ENCODE data around the gene KRTAP9-9.
"Not testable (repeated sequence)": the region's sequence is repeated elsewhere in the genome, so short reads cannot be mapped to it uniquely, and the experiment has no call there.

KRTAP9-9 gene

DNA sequence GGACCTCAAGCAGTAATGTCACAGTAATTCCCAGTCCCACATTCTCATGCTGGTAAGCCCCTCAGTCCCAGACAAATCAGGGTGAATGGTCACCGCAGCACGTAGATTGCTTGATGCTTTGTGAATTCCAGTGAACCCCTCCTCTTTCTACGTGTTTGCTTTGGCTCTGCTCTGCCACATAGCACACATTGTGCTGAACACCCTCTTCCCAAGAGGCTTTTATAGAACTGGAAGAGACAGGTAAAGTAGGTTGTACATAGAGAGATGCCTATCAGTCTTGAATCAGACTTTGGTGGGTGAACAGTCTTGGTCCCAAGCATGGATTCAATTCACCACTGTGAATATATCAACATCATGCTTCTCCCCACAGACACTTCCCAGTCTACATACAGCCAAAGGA lies 9.4 kb downstream of the KRTAP9-9 start:
- no peak for DNase-seq (ENCODE audit: low read depth, low spot score)

DNA sequence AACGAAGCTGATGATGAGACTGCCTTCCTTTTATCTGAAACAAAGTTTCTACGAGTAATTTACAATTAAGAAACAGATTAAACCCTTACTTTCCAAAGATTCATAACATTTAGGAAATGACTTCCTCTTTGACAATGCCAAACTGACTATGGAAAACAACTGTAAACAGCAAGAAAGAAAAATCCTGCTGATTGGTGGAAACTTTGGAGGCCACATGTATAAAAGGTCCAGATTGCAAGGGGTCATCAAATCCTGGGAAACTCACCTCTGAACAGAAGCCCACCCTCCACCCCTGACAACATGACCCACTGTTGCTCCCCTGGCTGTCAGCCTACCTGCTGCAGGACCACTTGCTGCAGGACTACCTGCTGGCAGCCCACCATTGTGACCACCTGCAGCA lies 9.9 kb downstream of the KRTAP9-9 start, which contains the start of gene KRTAP9-6:
Gene KRTAP9-6 (plus strand): TSS at position 301 of the 400 bp plus-strand sequence. CDS start 0 bp downstream, at position 301.
- no peak for DNase-seq (ENCODE audit: low read depth, low spot score)

DNA sequence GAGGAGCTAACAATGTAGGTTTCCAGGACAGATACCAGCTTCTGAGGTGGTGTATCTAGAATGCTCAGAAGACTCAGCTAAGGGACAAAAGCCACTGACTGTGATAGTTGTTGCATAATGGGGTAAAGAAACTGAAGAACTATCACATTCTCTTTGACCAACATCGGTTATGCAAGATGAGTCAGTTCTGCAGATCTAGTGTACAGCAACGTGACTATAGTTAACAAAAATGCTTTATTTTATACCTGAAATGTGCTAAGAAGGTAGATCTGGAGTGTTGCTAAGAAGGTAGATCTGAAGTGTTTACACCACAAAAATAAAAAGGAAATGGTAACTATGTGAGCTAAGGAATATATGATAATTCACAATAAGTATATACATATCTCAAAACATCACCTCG lies 12.5 kb downstream of the KRTAP9-9 start:
- no peak for DNase-seq (ENCODE audit: low read depth, low spot score)

DNA sequence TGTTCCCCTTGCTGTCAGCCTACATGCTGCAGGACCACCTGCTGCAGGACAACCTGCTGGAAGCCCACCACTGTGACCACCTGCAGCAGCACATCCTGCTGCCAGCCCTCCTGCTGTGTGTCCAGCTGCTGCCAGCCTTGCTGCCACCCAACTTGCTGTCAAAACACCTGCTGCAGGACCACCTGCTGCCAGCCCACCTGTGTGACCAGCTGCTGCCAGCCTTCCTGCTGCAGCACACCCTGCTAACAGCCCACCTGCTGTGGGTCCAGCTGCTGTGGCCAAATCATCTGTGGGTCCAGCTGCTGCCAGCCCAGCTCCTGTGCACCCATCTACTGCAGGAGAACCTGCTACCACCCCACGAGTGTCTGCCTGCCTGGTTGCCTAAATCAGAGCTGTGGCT lies 16.1 kb downstream of the KRTAP9-9 start:
- not testable (repeated sequence) for DNase-seq (ENCODE audit: low read depth, low spot score)

DNA sequence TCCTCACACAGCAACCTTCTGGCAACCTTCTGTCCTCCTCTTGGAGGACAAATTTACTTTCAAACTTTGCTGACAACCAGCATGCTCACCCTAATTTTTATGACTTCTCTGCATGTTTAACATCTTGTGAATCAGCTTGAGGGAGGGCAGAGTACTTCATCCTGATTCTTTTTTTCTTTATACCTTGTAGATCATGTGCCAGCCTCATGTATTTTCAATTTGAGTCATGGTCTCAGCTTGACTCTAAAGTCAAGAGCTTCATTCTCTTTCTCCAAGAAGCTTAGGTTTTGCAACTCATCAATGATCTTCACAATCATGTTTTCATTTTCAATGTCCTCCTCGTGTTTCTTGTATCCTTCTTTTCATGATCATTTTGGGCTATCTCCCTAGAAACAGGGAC lies 16.7 kb downstream of the KRTAP9-9 start:
- DNase-seq (ENCODE audit: low read depth, low spot score): no peak

DNA sequence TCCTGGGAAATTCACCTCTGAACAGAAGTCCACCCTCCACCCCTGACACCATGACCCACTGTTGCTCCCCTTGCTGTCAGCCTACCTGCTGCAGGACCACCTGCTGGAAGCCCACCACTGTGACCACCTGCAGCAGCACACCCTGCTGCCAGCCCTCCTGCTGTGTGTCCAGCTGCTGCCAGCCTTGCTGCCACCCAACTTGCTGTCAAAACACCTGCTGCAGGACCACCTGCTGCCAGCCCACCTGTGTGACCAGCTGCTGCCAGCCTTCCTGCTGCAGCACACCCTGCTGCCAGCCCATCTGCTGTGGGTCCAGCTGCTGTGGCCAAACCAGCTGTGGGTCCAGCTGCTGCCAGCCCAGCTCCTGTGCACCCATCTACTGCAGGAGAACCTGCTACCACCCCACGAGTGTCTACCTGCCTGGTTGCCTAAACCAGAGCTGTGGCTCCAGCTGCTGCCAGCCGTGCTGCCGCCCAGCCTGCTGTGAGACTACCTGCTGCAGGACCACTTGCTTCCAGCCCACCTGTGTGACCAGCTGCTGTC lies 20.5 kb downstream of the KRTAP9-9 start, which contains the start of gene KRTAP9-7:
Gene KRTAP9-7 (plus strand): TSS at position 51 of the 543 bp plus-strand sequence. CDS start 0 bp downstream, at position 51.
- not testable (repeated sequence) for DNase-seq (ENCODE audit: low read depth, low spot score)

DNA sequence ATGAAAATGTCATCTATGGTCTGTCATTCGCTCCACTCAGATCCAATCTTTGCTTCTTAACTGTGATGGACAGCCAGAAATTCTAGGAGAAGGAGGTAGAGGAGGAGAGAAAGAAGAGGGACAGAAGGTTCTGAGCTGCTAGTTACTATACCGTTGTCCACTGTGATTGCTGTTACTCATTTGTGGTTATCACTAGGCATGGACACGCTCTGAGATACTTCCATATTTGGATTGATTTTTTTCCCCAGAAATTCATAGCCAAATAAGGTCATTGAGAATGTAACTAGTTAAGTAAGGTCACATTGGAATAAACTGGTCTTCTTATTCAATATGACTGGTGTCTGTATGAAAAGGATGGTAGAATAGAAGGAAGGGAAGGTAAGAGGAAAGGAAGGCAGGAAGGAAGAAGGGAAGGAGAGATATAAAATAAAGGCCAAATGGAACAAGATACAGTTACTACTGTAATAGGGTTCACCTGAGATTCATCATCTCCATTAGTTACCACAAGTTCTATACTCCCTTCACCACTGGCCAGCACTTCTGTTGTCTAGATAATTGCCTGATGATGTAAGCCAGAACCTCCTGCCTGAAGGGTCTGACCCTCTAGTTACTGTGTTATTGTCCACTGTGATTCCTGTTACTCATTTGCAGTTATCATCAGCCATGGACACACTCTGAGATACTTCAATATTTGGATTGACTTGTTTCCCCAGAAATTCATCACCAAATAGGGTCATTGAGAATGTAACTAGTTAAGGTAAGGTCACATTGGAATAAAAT lies 23.2 kb downstream of the KRTAP9-9 start:
- no peak for DNase-seq (ENCODE audit: low read depth, low spot score)

DNA sequence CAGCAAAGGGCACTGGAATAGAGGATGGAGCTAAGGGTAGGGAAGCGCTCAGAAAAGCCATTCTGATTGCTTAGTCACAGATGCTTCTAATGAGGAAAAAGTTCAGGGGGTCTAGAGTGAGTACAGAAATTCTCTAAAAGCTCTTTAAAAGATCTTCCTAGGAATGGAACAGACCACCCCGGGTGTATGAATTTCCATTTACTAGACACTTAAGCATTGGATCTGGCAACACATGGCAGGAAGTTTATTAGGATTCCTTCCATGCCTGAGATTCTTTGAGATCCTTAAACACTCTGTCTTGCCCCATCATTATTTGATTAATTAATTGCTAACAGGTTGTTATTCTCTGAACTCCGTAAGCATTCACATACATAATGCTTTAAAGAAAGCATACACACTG lies 28.9 kb downstream of the KRTAP9-9 start:
- no peak for DNase-seq (ENCODE audit: low read depth, low spot score)

DNA sequence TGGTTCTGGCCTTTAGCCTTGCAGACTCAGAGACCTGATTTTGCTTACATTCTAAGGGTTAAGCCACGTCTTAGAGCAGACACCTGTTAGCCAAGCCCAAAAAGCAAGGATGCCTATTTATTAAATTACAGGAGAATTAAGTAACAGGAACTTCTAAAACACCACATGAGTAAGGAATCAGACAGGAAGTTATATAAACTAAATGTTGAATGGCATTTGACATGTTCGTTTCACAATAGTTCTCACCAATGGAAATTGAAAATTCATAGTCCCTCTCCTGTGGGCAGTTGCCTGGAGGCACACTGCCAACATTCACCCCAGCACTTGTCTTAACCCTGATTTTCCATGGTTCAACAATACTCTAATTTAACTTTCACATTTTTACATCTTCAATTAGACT lies 29.4 kb downstream of the KRTAP9-9 start:
- DNase-seq (ENCODE audit: low read depth, low spot score): no peak

DNA sequence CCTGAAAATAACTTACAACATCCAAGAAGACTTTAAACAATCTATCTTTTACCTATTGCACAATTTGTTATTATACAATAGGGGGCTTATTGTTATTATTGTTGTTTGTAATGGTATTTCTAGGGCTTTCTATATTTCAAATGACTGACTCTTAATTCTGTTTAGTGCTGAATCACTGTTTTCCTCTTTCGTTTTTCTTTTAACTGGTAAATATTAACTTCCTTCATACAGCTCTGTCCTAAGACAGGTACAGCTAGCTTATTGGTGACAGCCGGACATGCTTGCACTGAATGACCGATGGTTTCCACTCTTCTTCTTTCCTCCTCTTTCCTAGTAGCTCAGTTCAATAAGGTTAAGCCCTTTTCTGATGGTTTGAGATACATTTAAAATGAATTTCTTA lies 31.9 kb downstream of the KRTAP9-9 start:
- DNase-seq (ENCODE audit: low read depth, low spot score): no peak

DNA sequence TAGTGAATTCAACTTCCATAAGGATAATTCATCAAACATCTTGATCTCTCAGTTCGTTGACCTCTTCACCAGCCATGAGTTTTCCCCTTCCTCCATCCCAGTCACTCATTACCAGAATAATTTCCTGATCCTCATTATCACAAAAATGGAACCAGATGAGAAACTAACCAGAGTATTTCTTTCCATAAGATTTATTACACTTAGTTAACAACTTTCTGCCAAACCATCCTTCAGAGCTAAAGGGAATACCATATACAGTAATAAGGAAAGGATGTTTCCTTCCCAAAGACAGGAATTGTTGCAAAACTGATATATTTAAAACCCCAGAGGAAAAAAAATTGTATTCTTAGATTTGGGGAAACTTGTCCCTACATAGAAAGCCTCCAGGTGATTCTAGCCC lies 38.8 kb downstream of the KRTAP9-9 start:
- DNase-seq (ENCODE audit: low read depth, low spot score): no peak

DNA sequence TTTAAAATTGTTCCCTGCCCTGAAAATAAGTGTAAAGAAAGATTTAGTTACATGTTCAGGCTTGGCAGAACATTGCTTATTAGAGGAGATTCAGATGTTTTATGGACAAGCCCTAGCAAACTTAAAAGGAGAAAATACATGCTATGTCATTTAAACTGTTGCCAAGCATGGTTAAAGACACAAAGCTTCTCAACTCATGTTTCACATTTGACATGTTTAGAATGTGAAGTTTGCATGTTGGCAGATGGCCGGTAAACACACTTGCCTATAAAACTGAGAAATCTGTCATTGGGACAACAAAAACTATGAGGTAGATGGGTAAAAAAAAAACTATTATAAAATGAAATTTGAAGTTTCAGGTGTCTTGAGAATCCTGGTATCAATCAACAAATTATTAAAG lies 41.7 kb downstream of the KRTAP9-9 start:
- DNase-seq (ENCODE audit: low read depth, low spot score): no peak

DNA sequence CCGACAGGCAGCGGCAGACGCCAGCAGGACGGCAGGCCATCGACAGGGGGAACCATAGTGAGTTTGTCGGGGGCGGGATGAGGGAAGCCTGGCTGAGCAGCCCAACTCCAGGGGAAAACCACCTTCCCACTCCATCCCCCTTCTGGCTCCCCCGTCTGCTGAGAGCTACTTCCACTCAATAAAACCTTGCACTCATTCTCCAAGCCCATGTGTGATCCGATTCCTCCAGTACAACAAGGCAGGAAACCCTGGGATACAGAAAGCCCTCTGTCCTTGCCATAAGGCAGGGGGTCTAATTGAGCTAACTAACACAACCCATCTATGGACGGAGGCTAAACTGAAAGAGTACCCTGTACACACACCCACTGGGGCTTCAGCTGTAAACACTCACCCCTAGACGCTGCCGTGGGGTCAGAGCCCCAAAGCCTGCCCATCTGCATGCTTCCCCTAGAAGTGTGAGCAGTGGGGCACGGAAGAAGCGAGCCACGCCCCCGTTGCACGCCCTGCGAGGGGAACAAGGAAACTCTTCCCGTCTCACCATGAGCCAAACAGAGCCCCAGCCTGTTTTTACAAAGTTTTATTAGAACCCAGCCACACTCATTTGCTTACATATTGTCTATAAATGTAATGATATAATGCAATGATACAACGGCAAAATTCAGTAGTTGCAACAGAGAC lies 43.4 kb downstream of the KRTAP9-9 start:
- no peak for DNase-seq (ENCODE audit: low read depth, low spot score)

DNA sequence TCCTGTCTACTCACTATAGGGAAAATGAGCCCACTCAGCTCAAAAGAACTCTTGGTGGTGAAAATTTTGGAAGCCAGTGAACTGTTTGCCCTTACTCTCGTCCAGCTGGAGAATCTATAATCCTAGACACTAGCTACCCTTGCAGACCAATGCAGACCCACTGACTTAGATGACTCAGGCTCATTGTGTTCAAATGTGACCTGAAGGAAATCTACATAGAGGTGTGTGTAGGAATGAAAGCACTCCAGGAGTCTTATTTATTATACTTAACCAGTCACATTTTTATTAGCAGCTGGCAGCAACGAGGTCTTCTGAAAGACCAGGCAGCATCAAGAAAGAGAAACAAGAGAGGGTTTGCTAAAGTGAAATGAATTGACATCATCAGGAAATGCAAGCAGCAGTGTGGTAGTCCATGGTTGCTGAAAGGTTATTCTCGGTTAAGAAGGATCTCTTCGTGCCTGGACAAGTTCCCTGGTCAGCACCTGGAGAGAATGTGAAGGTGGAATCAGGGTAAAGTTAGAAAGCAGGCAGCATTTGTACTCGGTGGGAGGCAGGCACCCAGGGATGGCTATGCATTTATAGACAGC lies 46.1 kb downstream of the KRTAP9-9 start:
- DNase-seq (ENCODE audit: low read depth, low spot score): no peak

DNA sequence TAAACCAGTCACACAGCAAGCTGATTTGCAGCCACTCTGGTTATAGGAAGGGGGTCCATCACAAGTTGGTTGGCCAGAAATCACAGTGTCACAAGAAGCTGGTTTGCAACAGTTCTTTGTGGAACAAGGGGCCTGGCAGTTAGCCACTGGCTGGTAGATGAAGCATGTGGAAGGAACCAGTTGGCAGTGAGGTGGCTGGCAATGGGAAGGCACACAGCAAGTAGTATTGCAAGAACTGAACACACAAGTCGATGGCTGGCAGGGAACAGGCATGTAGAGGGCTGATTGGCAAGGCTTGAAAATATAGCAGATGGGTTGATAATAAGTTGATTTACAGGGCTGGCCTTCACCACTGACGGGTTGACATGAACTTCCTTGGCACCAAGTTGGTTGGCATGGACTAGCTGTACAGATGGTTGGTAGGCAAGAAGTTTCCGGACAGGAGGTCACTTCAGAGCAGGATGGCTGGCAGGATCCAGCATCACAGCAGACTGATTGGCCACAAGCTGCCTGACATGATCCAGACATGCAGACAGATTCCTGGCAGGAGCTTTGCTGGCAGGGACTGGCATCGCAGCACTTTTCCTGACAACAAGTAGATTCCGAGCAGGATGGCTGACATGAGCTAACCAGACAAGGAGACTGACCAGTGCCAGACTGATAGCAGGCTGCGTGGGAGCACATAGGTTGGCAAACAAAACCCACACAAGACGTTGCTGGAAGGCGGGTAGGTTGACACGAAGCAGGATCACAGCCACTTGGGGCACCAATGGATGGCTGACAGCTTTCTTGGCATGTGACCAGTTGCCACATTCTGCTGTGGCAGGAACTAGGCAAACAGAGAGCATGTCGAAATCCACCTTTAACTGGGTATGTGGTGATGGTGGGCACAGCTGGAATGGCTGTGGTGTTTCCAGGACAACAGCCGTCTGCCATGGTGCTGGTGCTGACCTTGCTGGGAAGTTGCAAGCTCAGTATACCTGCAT lies 47.0 kb downstream of the KRTAP9-9 start, which contains the start of gene KRTAP29-1:
Gene KRTAP29-1 (minus strand): TSS at position 936 of the 986 bp plus-strand sequence. CDS start 0 bp downstream, at position 936.
- no peak for DNase-seq (ENCODE audit: low read depth, low spot score)

DNA sequence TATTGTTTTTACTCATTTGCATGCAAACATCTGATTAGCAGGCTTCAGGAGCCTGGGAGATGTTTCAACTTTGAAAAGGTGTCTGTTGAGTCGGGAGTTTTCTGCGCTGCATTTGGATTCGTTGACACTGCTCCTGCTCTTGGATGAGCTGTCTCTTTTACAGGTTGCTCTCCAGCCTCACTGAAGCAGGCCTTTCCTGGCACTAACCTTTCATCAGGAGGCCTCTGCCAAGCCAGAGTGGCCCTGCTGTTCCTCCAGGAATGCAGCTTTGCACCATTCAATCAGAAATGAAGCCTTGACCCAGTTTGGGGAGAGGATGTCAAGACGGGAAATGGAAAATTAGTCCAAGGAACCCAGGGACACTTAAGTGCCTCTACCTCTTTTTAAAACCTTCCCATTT lies 47.8 kb downstream of the KRTAP9-9 start:
- DNase-seq (ENCODE audit: low read depth, low spot score): no peak

DNA sequence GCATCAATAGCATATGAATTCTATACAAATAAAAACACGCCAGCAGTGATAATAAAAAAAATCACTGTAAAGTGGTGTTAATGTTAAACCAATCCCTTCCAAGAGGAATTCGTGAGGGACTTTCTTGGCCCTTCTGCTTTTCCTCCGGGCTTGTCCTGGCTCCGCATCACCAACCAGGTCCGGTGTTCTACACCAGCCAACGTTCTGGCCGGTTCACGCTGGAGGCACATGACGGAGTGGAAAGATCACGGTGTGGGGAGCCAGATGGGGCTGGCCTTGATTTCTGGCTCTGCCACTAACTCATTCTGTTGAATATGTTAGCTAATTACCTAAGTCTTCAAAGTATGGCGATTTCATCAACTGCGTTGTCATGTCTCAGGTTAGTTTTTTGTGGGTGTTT lies 48.9 kb downstream of the KRTAP9-9 start:
- no peak for DNase-seq (ENCODE audit: low read depth, low spot score)

All from brain pericyte (primary cell).